Measurements from ENCODE around the gene PTPRN2. TPM values are rescaled to one million over a fixed set of nuclear protein-coding genes. Genes with fewer than 3 reads are reported as not detected.
A peak's percentile ranks its signal among the peaks of the same experiment; 100 is the strongest.

PTPRN2 gene
- total and polyA plus RNA-seq, 3 experiments from 2014 or later = 0.33 to 1.2 (median 0.42) TPM

GRCh38 chr7:157682064-157682945 is 905.3 kb downstream of the PTPRN2 start:
- Histone ChIP-seq H3K4me1 (ENCODE audit: insufficient read depth, low read length) (peaks cover 15% of the 10 kb centered on the region), H3K27ac (ENCODE audit: low read depth, low read length) (no peak overlapping the region), H3K36me3 (ENCODE audit: insufficient read depth, low read length) (no peaks in the 10 kb centered on the region), H3K27me3 (ENCODE audit: insufficient read depth, low read length, poor library complexity, severe bottlenecking) (peaks cover 52% of the 10 kb centered on the region), H3K9me3 (ENCODE audit: low read length) (no peaks in the 10 kb centered on the region), H3K4me3 (ENCODE audit: low read length) (no peak overlapping the region)
- POLR2A ChIA-PET = no interaction called here
- Mint-ChIP-seq H3K9me3 (no peaks in the 10 kb centered on the region), H3K4me3 (peak overlapping the region in 1 of 7 donors; percentile 16), H3K27me3 (peaks cover 51 to 80% of the 10 kb centered on the region in 2 donors), H3K36me3 (no peaks in the 10 kb centered on the region), H3K27ac (no peak overlapping the region), H3K4me1 (peaks cover 7 to 12% (median 9%) of the 10 kb centered on the region in 3 donors)
- peak in 1 of 5 donors; percentile 35 for DNase-seq
- CTCF ChIA-PET = no interaction called here

DNA sequence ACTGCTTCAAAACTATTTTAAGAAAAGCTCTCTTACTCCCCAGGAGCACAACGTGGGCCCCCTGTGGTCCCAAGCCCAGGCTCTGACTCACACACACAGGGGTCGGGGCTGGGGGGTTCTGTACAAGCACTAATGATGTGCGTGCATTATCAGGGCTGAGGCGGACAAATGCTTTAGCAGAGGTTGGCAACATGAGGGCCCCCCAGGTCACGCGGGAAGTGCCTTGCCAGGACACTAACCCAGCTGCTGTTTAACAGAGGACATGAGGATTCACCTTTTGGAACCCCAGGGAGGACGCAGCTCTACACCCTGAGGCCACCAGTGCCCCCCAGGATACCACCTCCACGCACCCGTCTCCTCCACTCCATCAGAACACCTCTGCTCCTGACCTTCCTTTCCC is 908.0 kb downstream of the PTPRN2 start:
- DNase-seq = no peak
- Histone ChIP-seq H3K4me1 (ENCODE audit: insufficient read depth, low read length) (peaks cover 8% of the 10 kb centered on the region), H3K4me3 (ENCODE audit: low read length) (no peak overlapping the region), H3K36me3 (ENCODE audit: insufficient read depth, low read length) (no peaks in the 10 kb centered on the region), H3K27ac (ENCODE audit: low read depth, low read length) (no peak overlapping the region), H3K27me3 (ENCODE audit: insufficient read depth, low read length, poor library complexity, severe bottlenecking) (peaks cover 45% of the 10 kb centered on the region), H3K9me3 (ENCODE audit: low read length) (no peaks in the 10 kb centered on the region)
- peaks cover 0 to 7% (median 4%) of the 10 kb centered on the region in 3 donors for H3K4me1 Mint-ChIP-seq
- H3K36me3 Mint-ChIP-seq = no peaks in the 10 kb centered on the region
- ChIA-PET POLR2A (no interaction called here), CTCF (no interaction called here)
- peaks cover 48 to 88% of the 10 kb centered on the region in 2 donors for H3K27me3 Mint-ChIP-seq
- no peak overlapping the region for H3K27ac Mint-ChIP-seq
- no peak overlapping the region for H3K4me3 Mint-ChIP-seq
- peaks cover 0 to 2% (median 0%) of the 10 kb centered on the region in 5 donors for H3K9me3 Mint-ChIP-seq

- Mint-ChIP-seq H3K9me3 (peaks cover 0 to 2% (median 0%) of the 10 kb centered on the region in 5 donors), H3K36me3 (no peaks in the 10 kb centered on the region), H3K27me3 (peaks cover 44 to 85% of the 10 kb centered on the region in 2 donors), H3K4me3 (no peak overlapping the region), H3K27ac (no peak overlapping the region), H3K4me1 (peaks cover 0 to 2% (median under 1%) of the 10 kb centered on the region in 3 donors)
- H3K4me1 ChIP-seq (ENCODE audit: insufficient read depth, low read length) = peaks cover under 1% of the 10 kb centered on the region
- ChIA-PET CTCF (no interaction called here), POLR2A (no interaction called here)
- no peak overlapping the region for H3K27ac ChIP-seq (ENCODE audit: low read depth, low read length)
- peaks cover 38% of the 10 kb centered on the region for H3K27me3 ChIP-seq (ENCODE audit: insufficient read depth, low read length, poor library complexity, severe bottlenecking)
- no peaks in the 10 kb centered on the region for H3K9me3 ChIP-seq (ENCODE audit: low read length)
- no peak for DNase-seq
- H3K4me3 ChIP-seq (ENCODE audit: low read length) = no peak overlapping the region
- H3K36me3 ChIP-seq (ENCODE audit: insufficient read depth, low read length) = no peaks in the 10 kb centered on the region
Measured at GRCh38 chr7:157678501-157678900, 909.1 kb downstream of the PTPRN2 start.

DNA sequence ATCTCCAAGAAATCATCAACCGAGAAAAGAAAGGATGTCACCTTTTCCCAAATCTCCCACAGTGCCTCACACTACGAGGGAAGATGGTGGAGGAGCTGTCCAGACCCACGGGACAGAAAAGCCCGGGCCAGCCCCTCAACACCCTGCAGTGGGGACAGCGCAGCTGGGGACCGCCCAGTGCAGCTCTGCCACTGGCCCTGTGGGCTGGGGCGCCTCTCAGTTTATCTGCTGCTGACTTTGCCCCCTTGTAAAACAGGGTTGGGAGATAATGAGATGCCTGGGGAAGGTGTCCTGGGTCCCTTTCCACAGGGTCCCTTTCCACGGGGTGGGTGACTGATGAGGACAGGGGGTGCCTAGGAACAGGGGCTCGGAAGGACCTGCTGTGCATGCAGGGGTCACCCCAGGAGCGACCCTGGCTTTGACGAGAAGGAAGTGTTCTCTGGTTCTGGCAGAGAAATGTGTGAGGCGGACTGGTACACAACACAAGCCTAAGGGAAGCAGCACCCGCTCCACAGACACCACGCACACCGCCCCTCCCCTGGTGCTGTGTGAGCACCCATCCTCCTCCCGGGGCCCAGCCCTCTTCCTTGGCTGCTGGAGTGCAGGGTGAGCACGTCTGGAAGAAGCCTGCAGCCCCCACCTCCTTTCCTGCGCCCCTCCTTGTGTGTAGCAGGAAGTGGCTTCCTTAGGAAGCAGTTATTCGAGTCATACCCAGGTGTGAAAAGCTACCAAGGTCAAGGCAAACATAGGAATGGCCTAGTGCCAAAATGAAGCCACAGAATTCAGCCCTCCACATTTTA is 911.0 kb downstream of the PTPRN2 start:
- no peak overlapping the region for H3K4me3 ChIP-seq (ENCODE audit: low read length)
- Mint-ChIP-seq H3K9me3 (peaks cover 0 to 2% (median 0%) of the 10 kb centered on the region in 5 donors), H3K36me3 (no peaks in the 10 kb centered on the region), H3K27me3 (peaks cover 27 to 73% of the 10 kb centered on the region in 2 donors), H3K4me3 (no peak overlapping the region), H3K27ac (no peak overlapping the region), H3K4me1 (no peaks in the 10 kb centered on the region)
- no peaks in the 10 kb centered on the region for H3K36me3 ChIP-seq (ENCODE audit: insufficient read depth, low read length)
- peaks cover 21% of the 10 kb centered on the region for H3K27me3 ChIP-seq (ENCODE audit: insufficient read depth, low read length, poor library complexity, severe bottlenecking)
- no peaks in the 10 kb centered on the region for H3K4me1 ChIP-seq (ENCODE audit: insufficient read depth, low read length)
- ChIA-PET POLR2A (no interaction called here), CTCF (no interaction called here)
- DNase-seq = peak in 1 of 5 donors; percentile 19
- no peaks in the 10 kb centered on the region for H3K9me3 ChIP-seq (ENCODE audit: low read length)
- H3K27ac ChIP-seq (ENCODE audit: low read depth, low read length) = no peak overlapping the region

DNA sequence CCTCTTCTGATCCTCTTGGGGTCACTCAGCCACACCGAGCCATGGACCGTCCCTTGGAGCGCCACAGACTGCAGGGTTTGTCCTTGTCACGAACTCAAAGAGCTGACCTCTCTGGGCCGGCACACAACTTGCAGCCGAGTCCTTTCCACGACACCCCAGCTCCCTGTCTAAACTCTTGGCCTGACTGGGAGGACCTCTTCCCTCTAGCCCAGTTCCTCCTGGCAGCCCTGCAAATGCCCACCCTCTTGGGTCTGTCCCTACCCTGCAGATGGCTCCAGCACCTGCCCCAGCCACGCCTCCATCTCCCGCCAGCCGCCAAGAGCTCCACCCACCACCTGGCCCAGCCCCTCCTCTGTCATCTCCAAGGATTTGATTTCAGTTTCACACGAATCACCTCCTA is 911.6 kb downstream of the PTPRN2 start:
- POLR2A ChIA-PET = no interaction called here
- Histone ChIP-seq H3K9me3 (ENCODE audit: low read length) (no peaks in the 10 kb centered on the region), H3K27me3 (ENCODE audit: insufficient read depth, low read length, poor library complexity, severe bottlenecking) (peaks cover 21% of the 10 kb centered on the region), H3K36me3 (ENCODE audit: insufficient read depth, low read length) (no peaks in the 10 kb centered on the region), H3K4me1 (ENCODE audit: insufficient read depth, low read length) (no peaks in the 10 kb centered on the region), H3K27ac (ENCODE audit: low read depth, low read length) (no peak overlapping the region), H3K4me3 (ENCODE audit: low read length) (no peak overlapping the region)
- peak in 1 of 5 donors; percentile 19 for DNase-seq
- H3K27ac Mint-ChIP-seq = no peak overlapping the region
- CTCF ChIA-PET = no interaction called here
- H3K4me3 Mint-ChIP-seq = no peak overlapping the region
- H3K27me3 Mint-ChIP-seq = peaks cover 22 to 69% of the 10 kb centered on the region in 2 donors
- H3K4me1 Mint-ChIP-seq = no peaks in the 10 kb centered on the region
- H3K9me3 Mint-ChIP-seq = peaks cover 0 to 2% (median 0%) of the 10 kb centered on the region in 5 donors
- H3K36me3 Mint-ChIP-seq = no peaks in the 10 kb centered on the region

- DNase-seq = peak in 1 of 5 donors; percentile 37
- peaks cover 21% of the 10 kb centered on the region for H3K27me3 ChIP-seq (ENCODE audit: insufficient read depth, low read length, poor library complexity, severe bottlenecking)
- no peak overlapping the region for H3K27ac Mint-ChIP-seq
- H3K36me3 ChIP-seq (ENCODE audit: insufficient read depth, low read length) = no peaks in the 10 kb centered on the region
- H3K4me1 ChIP-seq (ENCODE audit: insufficient read depth, low read length) = no peaks in the 10 kb centered on the region
- H3K9me3 ChIP-seq (ENCODE audit: low read length) = no peaks in the 10 kb centered on the region
- ChIA-PET POLR2A (no interaction called here), CTCF (no interaction called here)
- no peaks in the 10 kb centered on the region for H3K4me1 Mint-ChIP-seq
- no peaks in the 10 kb centered on the region for H3K36me3 Mint-ChIP-seq
- no peak overlapping the region for H3K4me3 ChIP-seq (ENCODE audit: low read length)
- no peak overlapping the region for H3K27ac ChIP-seq (ENCODE audit: low read depth, low read length)
- H3K27me3 Mint-ChIP-seq = peaks cover 20 to 68% of the 10 kb centered on the region in 2 donors
- H3K9me3 Mint-ChIP-seq = peaks cover 0 to 2% (median 0%) of the 10 kb centered on the region in 5 donors
- no peak overlapping the region for H3K4me3 Mint-ChIP-seq
Measured at GRCh38 chr7:157675427-157675927, 912.1 kb downstream of the PTPRN2 start.

GRCh38 chr7:157674715-157675426 is 912.8 kb downstream of the PTPRN2 start:
- POLR2A ChIA-PET = no interaction called here

More at GRCh38 chr7:157674715-157675426, 912.8 kb downstream of the PTPRN2 start:
- Histone ChIP-seq H3K4me3 (ENCODE audit: low read length) (no peak overlapping the region), H3K27ac (ENCODE audit: low read depth, low read length) (no peak overlapping the region), H3K27me3 (ENCODE audit: insufficient read depth, low read length, poor library complexity, severe bottlenecking) (peaks cover 21% of the 10 kb centered on the region), H3K4me1 (ENCODE audit: insufficient read depth, low read length) (no peaks in the 10 kb centered on the region), H3K36me3 (ENCODE audit: insufficient read depth, low read length) (no peaks in the 10 kb centered on the region), H3K9me3 (ENCODE audit: low read length) (no peaks in the 10 kb centered on the region)
- H3K9me3 Mint-ChIP-seq = peaks cover 0 to 2% (median 0%) of the 10 kb centered on the region in 5 donors
- H3K4me3 Mint-ChIP-seq = peak overlapping the region in 1 of 7 donors; percentile 48
- CTCF ChIA-PET = no interaction called here
- no peaks in the 10 kb centered on the region for H3K4me1 Mint-ChIP-seq
- peak in 1 of 5 donors; percentile 26 for DNase-seq
- no peaks in the 10 kb centered on the region for H3K36me3 Mint-ChIP-seq
- peaks cover 21 to 67% of the 10 kb centered on the region in 2 donors for H3K27me3 Mint-ChIP-seq
- no peak overlapping the region for H3K27ac Mint-ChIP-seq

Measured in CD8-positive, alpha-beta memory T cell (primary cell).